ENCODE results near the gene ENTPD2. TPM values are rescaled to one million over a fixed set of nuclear protein-coding genes. Genes with fewer than 3 reads are reported as not detected.
A peak's percentile ranks its signal among the peaks of the same experiment; 100 is the strongest.

ENTPD2 gene
- total and polyA plus RNA-seq, 9 of the 15 experiments (the other 6 are each of a cell fraction or from before 2014, with no cell fraction given), result 0.04 to 0.60 (median 0.14) TPM; not detected in 4

DNA sequence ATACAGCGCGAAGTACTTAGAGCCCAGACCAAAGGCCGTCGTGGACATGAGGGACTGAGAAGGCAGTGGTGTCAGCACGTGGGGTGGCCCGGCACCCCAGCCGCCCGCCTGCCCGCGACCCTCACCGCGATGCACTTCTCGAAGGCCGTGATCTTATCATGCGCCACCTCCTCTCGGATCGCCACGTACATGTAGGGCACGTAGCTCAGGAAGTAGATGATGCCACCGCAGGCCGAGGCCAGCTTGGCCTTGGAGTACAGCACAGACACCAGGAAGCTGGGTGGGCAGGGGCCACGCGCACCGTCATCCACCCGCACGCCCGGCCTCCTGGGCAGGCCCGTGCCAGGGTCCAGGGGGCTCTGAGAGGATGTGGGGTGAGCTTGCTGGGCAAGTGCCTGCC is 36.8 kb downstream of the ENTPD2 start:
- Histone ChIP-seq H3K9me3 (replicated peaks; ENCODE audit: control insufficient read depth, insufficient read depth, low read depth, low read length) (no peaks in the 10 kb centered on the region), H4K20me1 (replicated peaks; ENCODE audit: control insufficient read depth, insufficient read depth, low read length) (0 out of 2 replicates have a peak, but pooled peaks cover 5% of the 10 kb centered on the region), H2AFZ (ENCODE audit: low read depth, low read length) (no peak overlapping the region), H3K9me1 (ENCODE audit: control insufficient read depth, insufficient read depth, low read length) (no peaks in the 10 kb centered on the region), H3K9ac (ENCODE audit: insufficient read depth in 1 of 2, low read depth in 2 of 2, low read length in 2 of 2) (no peak overlapping the region), H3K27me3 (ENCODE audit: control insufficient read depth in 2 of 2, insufficient read depth in 2 of 2, low read length in 2 of 2) (no peaks in the 10 kb centered on the region), H3K4me2 (ENCODE audit: insufficient read depth, low read length) (no peak overlapping the region), H3K4me3 (no peak overlapping the region), H3K4me1 (replicated peaks in 1 of 2; ENCODE audit: control insufficient read depth in 2 of 2, insufficient read depth in 2 of 2, low read length in 2 of 2) (peaks cover 0 to 74% of the 10 kb centered on the region in 2 experiments; a peak in 2 of 5 replicates), H3K36me3 (ENCODE audit: control insufficient read depth, insufficient read depth, low read length) (no peaks in the 10 kb centered on the region), H3K27ac (ENCODE audit: extremely low read depth, low read depth, low read length) (no peak overlapping the region), H3K79me2 (ENCODE audit: control insufficient read depth, insufficient read depth, low read length) (no peaks in the 10 kb centered on the region)
- CTCF ChIA-PET (ENCODE audit: low intra/inter-chr PET ratio), result no interaction called here
- DNase-seq (ENCODE audit: extremely low read depth in 1 of 4, low spot score in 3 of 4) (no peak), ATAC-seq (no peak), FAIRE-seq (no peak)
- in situ Hi-C loops (cut with MboI) (no loop called here), intact Hi-C loops (cut with micrococcal nuclease) (no loop called here)
- TF ChIP-seq CBX8 (IDR thresholded peaks at IDR 0.05; ENCODE audit: borderline replicate concordance, extremely low read depth, low read depth, low read length, poor library complexity, severe bottlenecking) (no peak), ZC3H4 (CRISPR knock-in tag; IDR thresholded peaks at IDR 0.05; ENCODE audit: borderline replicate concordance) (peak; percentile 45; the same call in 1 of the 2 replicates), HNRNPL (IDR thresholded peaks at IDR 0.05; ENCODE audit: low read depth, low read length) (0 out of 2 replicates have a peak, but pooled peaks have one; percentile 25), MBD2 (IDR thresholded peaks at IDR 0.05; ENCODE audit: borderline replicate concordance, low read depth) (no peak), IRF9 (tag; IDR thresholded peaks at IDR 0.05) (no peak)
- no TSS peak for BruUV-seq (replicated peaks)
- POLR2A ChIA-PET, result no interaction called here
- WGBS (ENCODE audit: insufficient coverage, low coverage, missing lambda C conversion rate), result 94% methylated on average over 26 of the region's 28 CpGs

All from K562 (cell line).